ENCODE measurements around the gene TLR10. TPM values are rescaled to one million over a fixed set of nuclear protein-coding genes. Genes with fewer than 3 reads are reported as not detected.
"Not testable (repeated sequence)": the region's sequence is repeated elsewhere in the genome, so short reads cannot be mapped to it uniquely, and the experiment has no call there.

The TLR10 gene
- polyA plus RNA-seq, 1 donor from 2014 or later, result 0.14 TPM

DNA sequence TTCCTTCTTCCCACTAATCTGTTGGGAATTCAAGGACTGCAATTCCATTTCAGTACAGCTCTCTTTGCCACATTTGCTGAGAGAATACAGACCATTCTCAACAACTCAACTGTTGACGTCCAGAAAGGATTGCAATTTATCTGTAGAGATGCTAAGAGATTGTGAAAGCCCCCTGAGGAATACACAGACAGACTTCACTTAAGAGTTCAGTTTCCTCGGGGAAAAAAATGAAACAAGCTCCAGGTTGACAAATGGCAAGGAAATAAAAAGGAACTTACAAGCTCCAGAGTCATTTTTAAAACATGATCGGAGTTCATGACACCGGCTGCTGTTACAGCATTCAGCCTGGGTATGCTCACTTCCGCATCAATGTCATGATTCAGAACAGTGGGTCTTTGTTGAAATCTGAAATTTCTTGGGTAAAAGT is 13.8 kb downstream of the TLR10 start:
- peak; percentile 65 for TF ChIP-seq POLR2AphosphoS5 (IDR thresholded peaks at IDR 0.05)
- no peak for TF ChIP-seq MXI1 (conservative IDR thresholded peaks at IDR 0.05; ENCODE audit: poor library complexity, severe bottlenecking)
- TF ChIP-seq, protein P1, sequence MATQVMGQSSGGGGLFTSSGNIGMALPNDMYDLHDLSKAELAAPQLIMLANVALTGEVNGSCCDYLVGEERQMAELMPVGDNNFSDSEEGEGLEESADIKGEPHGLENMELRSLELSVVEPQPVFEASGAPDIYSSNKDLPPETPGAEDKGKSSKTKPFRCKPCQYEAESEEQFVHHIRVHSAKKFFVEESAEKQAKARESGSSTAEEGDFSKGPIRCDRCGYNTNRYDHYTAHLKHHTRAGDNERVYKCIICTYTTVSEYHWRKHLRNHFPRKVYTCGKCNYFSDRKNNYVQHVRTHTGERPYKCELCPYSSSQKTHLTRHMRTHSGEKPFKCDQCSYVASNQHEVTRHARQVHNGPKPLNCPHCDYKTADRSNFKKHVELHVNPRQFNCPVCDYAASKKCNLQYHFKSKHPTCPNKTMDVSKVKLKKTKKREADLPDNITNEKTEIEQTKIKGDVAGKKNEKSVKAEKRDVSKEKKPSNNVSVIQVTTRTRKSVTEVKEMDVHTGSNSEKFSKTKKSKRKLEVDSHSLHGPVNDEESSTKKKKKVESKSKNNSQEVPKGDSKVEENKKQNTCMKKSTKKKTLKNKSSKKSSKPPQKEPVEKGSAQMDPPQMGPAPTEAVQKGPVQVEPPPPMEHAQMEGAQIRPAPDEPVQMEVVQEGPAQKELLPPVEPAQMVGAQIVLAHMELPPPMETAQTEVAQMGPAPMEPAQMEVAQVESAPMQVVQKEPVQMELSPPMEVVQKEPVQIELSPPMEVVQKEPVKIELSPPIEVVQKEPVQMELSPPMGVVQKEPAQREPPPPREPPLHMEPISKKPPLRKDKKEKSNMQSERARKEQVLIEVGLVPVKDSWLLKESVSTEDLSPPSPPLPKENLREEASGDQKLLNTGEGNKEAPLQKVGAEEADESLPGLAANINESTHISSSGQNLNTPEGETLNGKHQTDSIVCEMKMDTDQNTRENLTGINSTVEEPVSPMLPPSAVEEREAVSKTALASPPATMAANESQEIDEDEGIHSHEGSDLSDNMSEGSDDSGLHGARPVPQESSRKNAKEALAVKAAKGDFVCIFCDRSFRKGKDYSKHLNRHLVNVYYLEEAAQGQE (IDR thresholded peaks at IDR 0.05; ENCODE audit: borderline replicate concordance), result peak; percentile 83
- TF ChIP-seq EP300 (conservative IDR thresholded peaks at IDR 0.05; ENCODE audit: poor library complexity, severe bottlenecking), result peak; percentile 89
- no peaks in the 10 kb centered on the region for H3F3A ChIP-seq (ENCODE audit: insufficient read depth, low read length, poor library complexity, severe bottlenecking)
- no peak overlapping the region for H3K4me2 ChIP-seq (ENCODE audit: low read length)
- no peaks in the 10 kb centered on the region for H4K20me1 ChIP-seq (ENCODE audit: insufficient read depth)
- H3K9me3 ChIP-seq (ENCODE audit: low read length), result no peaks in the 10 kb centered on the region
- peak overlapping the region; percentile 11 for H3K4me3 ChIP-seq (ENCODE audit: low read length)
- no peaks in the 10 kb centered on the region for H3K9me2 ChIP-seq (ENCODE audit: insufficient read depth, low read length)
- no peaks in the 10 kb centered on the region for H3K27me3 ChIP-seq (ENCODE audit: insufficient read depth, low read depth, low read length)
- peak overlapping the region; percentile 44 for H3K27ac ChIP-seq (ENCODE audit: low read length)
- H3K79me2 ChIP-seq (replicated peaks; ENCODE audit: insufficient read depth, low read length), result no peaks in the 10 kb centered on the region
- H3K9ac ChIP-seq (ENCODE audit: low read length), result no peak overlapping the region
- no peaks in the 10 kb centered on the region for H3K36me3 ChIP-seq (ENCODE audit: insufficient read depth, low read length)
- H2AFZ ChIP-seq (ENCODE audit: low read depth, low read length), result no peak overlapping the region

DNA sequence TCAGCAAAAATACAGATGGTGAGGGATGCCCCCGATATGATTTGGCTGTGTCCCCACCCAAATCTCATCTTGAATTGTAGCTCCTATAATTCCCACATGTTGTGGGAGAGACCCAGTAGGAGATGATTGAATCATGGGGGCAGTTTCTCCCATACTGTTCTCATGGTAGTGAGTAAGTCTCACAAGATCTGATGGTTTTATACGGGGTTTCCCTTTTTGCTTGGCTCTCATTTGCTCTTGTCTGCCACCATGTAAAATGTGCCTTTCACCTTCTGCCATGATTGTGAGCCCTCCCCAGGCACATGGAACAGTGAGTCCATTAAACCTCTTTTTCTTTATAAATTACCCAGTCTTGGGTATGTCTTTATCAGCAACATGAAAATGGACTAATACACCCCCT is 15.8 kb downstream of the TLR10 start:
- H3K9ac ChIP-seq (ENCODE audit: low read length); H3K36me3 ChIP-seq (ENCODE audit: insufficient read depth, low read length); H4K20me1 ChIP-seq (ENCODE audit: insufficient read depth); H3K9me3 ChIP-seq (ENCODE audit: low read length); H2AFZ ChIP-seq (ENCODE audit: low read depth, low read length); H3K27ac ChIP-seq (ENCODE audit: low read length); H3K4me3 ChIP-seq (ENCODE audit: low read length); H3K9me2 ChIP-seq (ENCODE audit: insufficient read depth, low read length); H3K79me2 ChIP-seq (replicated peaks; ENCODE audit: insufficient read depth, low read length); H3F3A ChIP-seq (ENCODE audit: insufficient read depth, low read length, poor library complexity, severe bottlenecking); H3K27me3 ChIP-seq (ENCODE audit: insufficient read depth, low read depth, low read length); H3K4me2 ChIP-seq (ENCODE audit: low read length): not testable (repeated sequence)

DNA sequence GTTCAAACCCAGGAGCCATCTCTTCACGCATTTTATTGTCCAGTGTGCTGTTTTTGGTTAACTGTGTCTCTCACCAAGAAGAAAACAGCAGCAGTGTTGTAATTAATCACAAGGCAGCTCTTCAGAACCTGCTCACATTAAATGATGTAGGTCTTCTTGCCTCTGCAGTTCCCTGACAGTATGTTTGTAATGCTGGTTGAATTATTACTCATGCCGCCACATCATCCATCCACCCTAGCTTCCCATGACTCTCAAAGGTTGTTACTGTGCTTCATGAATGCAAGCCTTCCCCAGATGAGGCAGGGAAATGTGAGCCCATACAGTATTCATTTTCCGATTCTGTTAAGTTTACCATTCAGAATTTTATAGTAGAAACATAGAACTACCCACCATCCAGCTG is 17.4 kb downstream of the TLR10 start:
- H3K9me3 ChIP-seq (ENCODE audit: low read length), result no peaks in the 10 kb centered on the region
- no peak overlapping the region for H3K9ac ChIP-seq (ENCODE audit: low read length)
- no peaks in the 10 kb centered on the region for H3K36me3 ChIP-seq (ENCODE audit: insufficient read depth, low read length)
- no peak overlapping the region for H2AFZ ChIP-seq (ENCODE audit: low read depth, low read length)
- H3K4me2 ChIP-seq (ENCODE audit: low read length), result no peak overlapping the region
- no peaks in the 10 kb centered on the region for H3F3A ChIP-seq (ENCODE audit: insufficient read depth, low read length, poor library complexity, severe bottlenecking)
- H3K27me3 ChIP-seq (ENCODE audit: insufficient read depth, low read depth, low read length), result no peaks in the 10 kb centered on the region
- no peaks in the 10 kb centered on the region for H4K20me1 ChIP-seq (ENCODE audit: insufficient read depth)
- no peaks in the 10 kb centered on the region for H3K79me2 ChIP-seq (replicated peaks; ENCODE audit: insufficient read depth, low read length)
- TF ChIP-seq POLR2AphosphoS5 (IDR thresholded peaks at IDR 0.05) (no peak), RAD21 (conservative IDR thresholded peaks at IDR 0.05) (no peak), EZH2 (IDR thresholded peaks at IDR 0.05; ENCODE audit: borderline replicate concordance, insufficient read depth, low read length, poor library complexity, severe bottlenecking) (no peak)
- no peaks in the 10 kb centered on the region for H3K9me2 ChIP-seq (ENCODE audit: insufficient read depth, low read length)
- H3K4me3 ChIP-seq (ENCODE audit: low read length), result no peak overlapping the region
- no peak overlapping the region for H3K27ac ChIP-seq (ENCODE audit: low read length)

DNA sequence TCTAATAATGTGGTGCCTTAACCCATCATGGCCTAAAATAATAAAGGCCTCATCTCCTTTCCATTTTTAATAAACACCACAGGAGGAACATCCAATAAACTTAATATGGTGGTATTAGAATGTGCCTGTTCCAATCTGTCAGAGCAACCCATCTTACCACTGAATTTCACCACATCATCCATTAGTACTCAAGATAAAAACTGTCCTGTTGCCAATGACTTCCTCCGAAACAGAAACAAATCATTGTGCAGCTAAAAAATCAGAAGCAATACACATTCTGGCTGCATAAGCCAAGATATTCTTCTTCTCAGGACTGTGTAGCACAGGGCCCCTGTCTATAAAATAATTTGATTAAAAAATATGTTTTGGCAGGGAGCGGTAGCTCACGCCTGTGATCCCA is 18.5 kb downstream of the TLR10 start:
- Histone ChIP-seq H3K36me3 (ENCODE audit: insufficient read depth, low read length) (no peaks in the 10 kb centered on the region), H2AFZ (ENCODE audit: low read depth, low read length) (no peak overlapping the region), H3K27ac (ENCODE audit: low read length) (no peak overlapping the region), H3K9me2 (ENCODE audit: insufficient read depth, low read length) (no peaks in the 10 kb centered on the region), H3K9me3 (ENCODE audit: low read length) (no peaks in the 10 kb centered on the region), H4K20me1 (ENCODE audit: insufficient read depth) (no peaks in the 10 kb centered on the region), H3K79me2 (replicated peaks; ENCODE audit: insufficient read depth, low read length) (no peaks in the 10 kb centered on the region), H3F3A (ENCODE audit: insufficient read depth, low read length, poor library complexity, severe bottlenecking) (no peaks in the 10 kb centered on the region), H3K4me3 (ENCODE audit: low read length) (no peak overlapping the region), H3K9ac (ENCODE audit: low read length) (no peak overlapping the region), H3K27me3 (ENCODE audit: insufficient read depth, low read depth, low read length) (no peaks in the 10 kb centered on the region), H3K4me2 (ENCODE audit: low read length) (no peak overlapping the region)
- no peak for TF ChIP-seq EZH2 (IDR thresholded peaks at IDR 0.05; ENCODE audit: borderline replicate concordance, insufficient read depth, low read length, poor library complexity, severe bottlenecking)

Data from neural cell (in vitro differentiated cells).